ENCODE measurements around the gene TBCB. TPM values are rescaled to one million over a fixed set of nuclear protein-coding genes. Genes with fewer than 3 reads are reported as not detected.
A peak's percentile ranks its signal among the peaks of the same experiment; 100 is the strongest.

The TBCB gene
- total and polyA plus RNA-seq, 2 donors (not counting 3 experiments of a cell fraction or from before 2014, with no cell fraction given), result 178 to 363 TPM

DNA sequence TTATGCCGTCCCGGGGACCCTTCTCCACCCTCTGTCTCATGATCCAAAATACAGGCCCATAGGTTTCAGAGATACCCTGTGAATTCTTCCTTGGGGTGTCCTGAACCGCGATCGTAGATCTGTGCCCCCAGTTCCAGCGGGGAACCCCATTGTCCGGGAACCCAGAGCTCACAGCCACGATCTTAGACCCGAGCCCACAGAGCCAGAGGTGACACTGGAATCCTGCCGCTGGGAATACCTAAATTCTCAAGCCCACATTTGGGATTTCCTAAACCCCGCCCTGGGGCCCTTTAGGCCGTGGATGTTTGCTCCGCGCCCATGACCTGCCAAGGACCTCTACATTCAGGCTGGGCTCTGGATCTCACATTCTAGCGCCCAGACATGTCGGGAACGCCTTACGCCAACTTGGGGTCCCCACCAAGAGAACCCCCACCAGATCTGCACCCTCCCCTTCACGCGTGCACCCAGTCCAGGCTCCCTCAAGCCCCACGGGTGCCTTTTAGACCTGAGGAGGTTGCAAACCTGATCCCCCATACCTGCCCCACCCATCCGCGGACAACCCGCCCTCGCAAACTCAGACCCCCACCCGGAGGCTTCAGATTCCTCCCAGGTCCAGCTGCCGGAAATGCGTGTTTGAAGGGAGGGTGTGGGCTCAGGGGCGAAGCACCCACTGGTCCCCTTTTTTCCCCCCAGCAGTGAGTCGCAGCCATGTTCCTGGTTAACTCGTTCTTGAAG, 25.2 kb downstream of the TBCB start:
- no peaks in the 10 kb centered on the region for H4K20me1 ChIP-seq (replicated peaks; ENCODE audit: control insufficient read depth, extremely low read depth, insufficient read depth, low read length)
- dilution Hi-C loops (cut with MboI; ENCODE audit: extremely low pct_ligation_motif_present, low sequenced_read_pairs) (no loop called here), intact Hi-C loops (cut with micrococcal nuclease) (loop anchor here (1.0 kb wide), 3 partner anchors 11 to 25 kb away; partner anchors contain the start of gene TBCB)
- no peaks in the 10 kb centered on the region for H3K9me3 ChIP-seq (replicated peaks; ENCODE audit: control insufficient read depth, insufficient read depth, low read length)
- ChIA-PET CTCF (interaction anchor here (1.0 to 2.1 kb wide), 4 partner anchors 10 to 80 kb away, joined by 4 to 18 read pairs (median 6); no protein-coding TSS in a partner anchor), POLR2A (interaction anchor here (1.4 kb wide), 1 partner anchor 12 kb away, joined by 3 read pairs; no protein-coding TSS in a partner anchor)
- H3K9me1 ChIP-seq (replicated peaks; ENCODE audit: control insufficient read depth, extremely low read depth, insufficient read depth, low read length), result no peaks in the 10 kb centered on the region
- FAIRE-seq (no peak), DNase-seq (ENCODE audit: low read depth, low spot score) (peak; percentile 50)
- H3K4me3 ChIP-seq (replicated peaks in 1 of 3; ENCODE audit: insufficient read depth in 1 of 3, low read depth in 1 of 3, low read length in 3 of 3), result peak overlapping the region; percentile 89 to 97 (median 91)
- BruUV-seq (replicated peaks), result TSS peak; percentile 96
- peak overlapping the region; percentile 30 for H2AFZ ChIP-seq (ENCODE audit: low read depth, low read length)
- peak overlapping the region; percentile 84 for H3K4me2 ChIP-seq (ENCODE audit: insufficient read depth, low read length)
- peak overlapping the region; percentile 91 for H3K27ac ChIP-seq (ENCODE audit: insufficient read depth, low read depth, low read length)
- H3K36me3 ChIP-seq (ENCODE audit: control insufficient read depth in 2 of 2, extremely low read depth in 1 of 2, insufficient read depth in 2 of 2, low read length in 2 of 2), result peaks cover 12 to 18% of the 10 kb centered on the region in 2 experiments
- H3K4me1 ChIP-seq (ENCODE audit: control insufficient read depth, extremely low read depth, insufficient read depth, low read length), result peaks cover 20% of the 10 kb centered on the region
- H3K27me3 ChIP-seq (ENCODE audit: control insufficient read depth in 2 of 2, insufficient read depth in 2 of 2, low read length in 2 of 2), result no peaks in the 10 kb centered on the region
- H3K79me2 ChIP-seq (ENCODE audit: control insufficient read depth, insufficient read depth, low read length), result peaks cover 21% of the 10 kb centered on the region
- peak overlapping the region; percentile 99 for H3K9ac ChIP-seq (replicated peaks; ENCODE audit: extremely low read depth, insufficient read depth, low read length)
- TF ChIP-seq POLR2A (IDR thresholded peaks at IDR 0.05; ENCODE audit: low read depth, low read length) (peak; percentile 1), POLR2AphosphoS5 (IDR thresholded peaks at IDR 0.05; ENCODE audit: insufficient read depth, low read depth, low read length) (no peak)
- TF ChIP-seq, protein P1, sequence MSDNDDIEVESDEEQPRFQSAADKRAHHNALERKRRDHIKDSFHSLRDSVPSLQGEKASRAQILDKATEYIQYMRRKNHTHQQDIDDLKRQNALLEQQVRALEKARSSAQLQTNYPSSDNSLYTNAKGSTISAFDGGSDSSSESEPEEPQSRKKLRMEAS (IDR thresholded peaks at IDR 0.05; ENCODE audit: insufficient read depth, insufficient read length), result no peak

DNA sequence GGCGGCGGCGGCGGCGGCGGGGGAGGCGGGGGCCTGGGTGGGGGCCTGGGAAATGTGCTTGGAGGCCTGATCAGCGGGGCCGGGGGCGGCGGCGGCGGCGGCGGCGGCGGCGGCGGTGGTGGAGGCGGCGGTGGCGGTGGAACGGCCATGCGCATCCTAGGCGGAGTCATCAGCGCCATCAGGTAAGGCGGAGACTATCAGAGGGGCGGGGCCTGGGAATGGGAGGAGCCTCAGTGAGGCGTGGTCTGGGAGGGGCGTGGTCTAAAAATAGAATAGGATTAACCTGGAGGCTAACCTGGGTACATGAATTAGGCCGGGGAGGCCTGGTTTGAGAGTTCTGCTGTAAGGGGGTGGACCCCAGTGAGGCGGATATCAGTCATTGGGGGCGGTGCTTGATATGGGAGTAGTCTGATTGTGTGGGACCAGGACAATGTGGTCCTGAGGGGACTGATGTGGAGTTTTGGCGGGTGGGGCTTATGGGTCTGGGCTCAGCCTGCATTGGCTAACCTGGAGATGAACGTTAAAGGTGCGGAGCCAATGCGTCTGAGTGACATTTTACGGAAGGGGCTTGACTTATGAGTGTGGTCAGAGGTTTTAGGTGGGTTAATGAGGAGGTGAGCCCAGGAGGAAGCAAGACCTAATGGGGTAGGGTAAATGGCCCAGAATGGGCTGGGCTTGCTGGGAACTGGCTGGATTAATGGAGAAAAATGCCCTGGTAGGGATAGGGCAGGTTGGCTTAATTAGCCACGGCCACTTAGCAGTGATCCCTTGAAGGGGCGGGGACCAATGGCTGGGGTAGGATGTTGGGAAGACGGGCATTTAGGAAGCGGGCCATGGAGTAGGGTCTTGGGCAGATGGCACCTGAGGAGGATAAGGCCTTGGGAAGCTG, 26.0 kb downstream of the TBCB start:
- peak overlapping the region; percentile 52 for H3K4me2 ChIP-seq (ENCODE audit: insufficient read depth, low read length)
- no peak overlapping the region for H2AFZ ChIP-seq (ENCODE audit: low read depth, low read length)
- BruUV-seq (replicated peaks), result no TSS peak
- H3K36me3 ChIP-seq (ENCODE audit: control insufficient read depth in 2 of 2, extremely low read depth in 1 of 2, insufficient read depth in 2 of 2, low read length in 2 of 2), result peaks cover 12 to 26% of the 10 kb centered on the region in 2 experiments
- no peaks in the 10 kb centered on the region for H3K9me3 ChIP-seq (replicated peaks; ENCODE audit: control insufficient read depth, insufficient read depth, low read length)
- ChIA-PET CTCF (interaction anchor here (2.0 kb wide), 1 partner anchor 13 kb away, joined by 18 read pairs; no protein-coding TSS in a partner anchor), POLR2A (interaction anchor here (1.4 kb wide), 1 partner anchor 13 kb away, joined by 3 read pairs; no protein-coding TSS in a partner anchor)
- H3K4me1 ChIP-seq (ENCODE audit: control insufficient read depth, extremely low read depth, insufficient read depth, low read length), result peaks cover 20% of the 10 kb centered on the region
- H4K20me1 ChIP-seq (replicated peaks; ENCODE audit: control insufficient read depth, extremely low read depth, insufficient read depth, low read length), result no peaks in the 10 kb centered on the region
- TF ChIP-seq EZH2 (IDR thresholded peaks at IDR 0.05; ENCODE audit: borderline replicate concordance, low read depth, low read length, severe bottlenecking) (no peak), POLR2AphosphoS5 (IDR thresholded peaks at IDR 0.05; ENCODE audit: insufficient read depth, low read depth, low read length) (no peak), JUN (IDR thresholded peaks at IDR 0.05; ENCODE audit: borderline replicate concordance, insufficient read depth, insufficient read length, low read depth) (no peak)
- TF ChIP-seq, protein P2, sequence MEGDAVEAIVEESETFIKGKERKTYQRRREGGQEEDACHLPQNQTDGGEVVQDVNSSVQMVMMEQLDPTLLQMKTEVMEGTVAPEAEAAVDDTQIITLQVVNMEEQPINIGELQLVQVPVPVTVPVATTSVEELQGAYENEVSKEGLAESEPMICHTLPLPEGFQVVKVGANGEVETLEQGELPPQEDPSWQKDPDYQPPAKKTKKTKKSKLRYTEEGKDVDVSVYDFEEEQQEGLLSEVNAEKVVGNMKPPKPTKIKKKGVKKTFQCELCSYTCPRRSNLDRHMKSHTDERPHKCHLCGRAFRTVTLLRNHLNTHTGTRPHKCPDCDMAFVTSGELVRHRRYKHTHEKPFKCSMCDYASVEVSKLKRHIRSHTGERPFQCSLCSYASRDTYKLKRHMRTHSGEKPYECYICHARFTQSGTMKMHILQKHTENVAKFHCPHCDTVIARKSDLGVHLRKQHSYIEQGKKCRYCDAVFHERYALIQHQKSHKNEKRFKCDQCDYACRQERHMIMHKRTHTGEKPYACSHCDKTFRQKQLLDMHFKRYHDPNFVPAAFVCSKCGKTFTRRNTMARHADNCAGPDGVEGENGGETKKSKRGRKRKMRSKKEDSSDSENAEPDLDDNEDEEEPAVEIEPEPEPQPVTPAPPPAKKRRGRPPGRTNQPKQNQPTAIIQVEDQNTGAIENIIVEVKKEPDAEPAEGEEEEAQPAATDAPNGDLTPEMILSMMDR (IDR thresholded peaks at IDR 0.05; ENCODE audit: extremely low read depth in 1 of 2, insufficient read depth in 1 of 2, low read depth in 1 of 2, low read length in 2 of 2), result no peak
- DNase-seq (ENCODE audit: low read depth, low spot score) (peak; percentile 86), FAIRE-seq (peak; percentile 95)
- dilution Hi-C loops (cut with MboI; ENCODE audit: extremely low pct_ligation_motif_present, low sequenced_read_pairs) (no loop called here), intact Hi-C loops (cut with micrococcal nuclease) (loop anchor here (1.0 kb wide), 1 partner anchor 10 kb away; no protein-coding TSS in a partner anchor)
- no peak overlapping the region for H3K27ac ChIP-seq (ENCODE audit: insufficient read depth, low read depth, low read length)
- no peaks in the 10 kb centered on the region for H3K27me3 ChIP-seq (ENCODE audit: control insufficient read depth in 2 of 2, insufficient read depth in 2 of 2, low read length in 2 of 2)
- no peaks in the 10 kb centered on the region for H3K9me1 ChIP-seq (replicated peaks; ENCODE audit: control insufficient read depth, extremely low read depth, insufficient read depth, low read length)
- H3K4me3 ChIP-seq (replicated peaks in 1 of 3; ENCODE audit: insufficient read depth in 1 of 3, low read depth in 1 of 3, low read length in 3 of 3), result peak overlapping the region in 2 of 3 experiments; percentile 42 to 89
- peaks cover 21% of the 10 kb centered on the region for H3K79me2 ChIP-seq (ENCODE audit: control insufficient read depth, insufficient read depth, low read length)
- H3K9ac ChIP-seq (replicated peaks; ENCODE audit: extremely low read depth, insufficient read depth, low read length), result no peak overlapping the region

Data from endothelial cell of umbilical vein (primary cell).